Tongue (tissue), 2 donors: ENCODE measurements around the gene DPAGT1. TPM values are rescaled to one million over a fixed set of nuclear protein-coding genes. Genes with fewer than 3 reads are reported as not detected.
A peak's percentile ranks its signal among the peaks of the same experiment; 100 is the strongest.

Experiments used
- DNase-seq: peaks from one replicate; pipeline ENCODE4 v3.0.0-alpha.2; 2015
- total RNA-seq: library from RNA; depleted of rRNA; stranded (reverse); fragments of >200 nt; gene quantifications from one replicate; pipeline ENCODE4 v1.2.3, GENCODE V29; 2014

Gene DPAGT1
- total RNA-seq, 1 donor from 2014 or later: 8.0 TPM

- DNase-seq: peak; percentile 98
Observed at GRCh38 chr11:119057000-119057769, 44.5 kb downstream of the DPAGT1 start, which contains the start of gene HYOU1. HYOU1 (minus strand) TSS chr11:119057205; CDS start chr11:119056160, 1,045 bp downstream.

- DNase-seq: no peak
Observed at GRCh38 chr11:119056421-119056999, 45.1 kb downstream of the DPAGT1 start.

GRCh38 chr11:119055901-119056300 is 45.8 kb downstream of the DPAGT1 start:
- DNase-seq: no peak

GRCh38 chr11:119054418-119054817 is 47.2 kb downstream of the DPAGT1 start:
- DNase-seq: no peak

- no peak for DNase-seq
Observed at GRCh38 chr11:119052163-119052814, 49.4 kb downstream of the DPAGT1 start.

- no peak for DNase-seq
Observed at GRCh38 chr11:119051440-119052162, 50.1 kb downstream of the DPAGT1 start.

GRCh38 chr11:119049081-119049480 is 52.6 kb downstream of the DPAGT1 start:
- DNase-seq: no peak

GRCh38 chr11:119048644-119049043 is 53.0 kb downstream of the DPAGT1 start:
- DNase-seq: no peak

DNA sequence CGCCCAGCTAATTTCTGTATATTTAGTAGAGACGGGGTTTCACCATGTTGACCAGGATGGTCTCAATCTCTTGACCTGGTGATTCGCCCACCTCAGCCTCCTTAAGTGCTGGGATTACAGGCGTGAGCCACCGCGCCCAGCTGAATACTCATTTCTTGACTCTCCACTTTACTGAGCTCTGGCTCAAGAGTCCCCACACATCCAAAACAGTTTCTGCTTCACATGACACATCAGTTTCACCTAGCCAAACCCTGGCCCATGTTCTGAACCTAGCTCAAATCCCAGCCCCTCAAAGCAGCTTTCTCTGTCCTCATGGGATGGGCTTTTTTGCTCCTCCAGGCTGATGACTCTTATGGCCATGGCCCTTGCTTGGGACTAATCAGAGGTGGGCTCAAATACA is 54.4 kb downstream of the DPAGT1 start:
- no peak for DNase-seq

Other genes starting within 250 kb of the DPAGT1 start
- 0.10 TPM for gene CXCR5, start 218.0 kb downstream of the DPAGT1 start, total RNA-seq
- 37.5 TPM for gene BCL9L, start 175.9 kb downstream of the DPAGT1 start, total RNA-seq
- gene UPK2, start 145.6 kb downstream of the DPAGT1 start, total RNA-seq: not detected
- not detected for gene FOXR1, start 130.1 kb downstream of the DPAGT1 start, total RNA-seq
- gene CENATAC, start 103.7 kb downstream of the DPAGT1 start, total RNA-seq: 31.6 TPM
- 2,908 TPM for gene RPS25, start 83.5 kb downstream of the DPAGT1 start, total RNA-seq
- 29.2 TPM for gene TRAPPC4, start 83.1 kb downstream of the DPAGT1 start, total RNA-seq
- gene SLC37A4, start 71.0 kb downstream of the DPAGT1 start, total RNA-seq: 8.8 TPM
- gene HYOU1, start 44.6 kb downstream of the DPAGT1 start, total RNA-seq: 52.7 TPM
- 29.7 TPM for gene VPS11, start 34.0 kb downstream of the DPAGT1 start, total RNA-seq
- gene HMBS, start 17.0 kb downstream of the DPAGT1 start, total RNA-seq: 21.0 TPM
- gene C2CD2L, start 5.5 kb upstream of the DPAGT1 start, total RNA-seq: 5.6 TPM
- gene HINFP, start 19.7 kb upstream of the DPAGT1 start, total RNA-seq: 14.7 TPM
- 0.31 TPM for gene ABCG4, start 47.2 kb upstream of the DPAGT1 start, total RNA-seq
- gene NLRX1, start 66.9 kb upstream of the DPAGT1 start, total RNA-seq: 35.4 TPM
- not detected for gene NHERF4, start 83.6 kb upstream of the DPAGT1 start, total RNA-seq
- gene CBL, start 104.5 kb upstream of the DPAGT1 start, total RNA-seq: 10.9 TPM
- 491 TPM for gene MCAM, start 215.3 kb upstream of the DPAGT1 start, total RNA-seq
- 6.6 TPM for gene RNF26, start 232.7 kb upstream of the DPAGT1 start, total RNA-seq
- gene C1QTNF5, start 239.0 kb upstream of the DPAGT1 start, total RNA-seq: 24.8 TPM
- gene MFRP, start 244.9 kb upstream of the DPAGT1 start, total RNA-seq: not detected